Naive thymus-derived CD4-positive, alpha-beta T cell (primary cell): Measurements from ENCODE around the gene WNT7B. TPM values are rescaled to one million over a fixed set of nuclear protein-coding genes. Genes with fewer than 3 reads are reported as not detected.

Experiments used
- ATAC-seq: fragments of 150-1000 bp; cut with Tn5 transposase; 2 replicates; pipeline ENCODE4 v1.10.0; 2021; ENCODE audit warnings: mild to moderate bottlenecking, moderate library complexity
- CTCF ChIA-PET: fragments of 350-600 bp; sonication (Branson Sonifier 250); formaldehyde crosslinking; loops from one replicate; lab custom pipeline; 2021; ENCODE audit warnings: antibody characterized with exemption; lab: Charles Lee
- POLR2A ChIA-PET: fragments of 350-600 bp; sonication (Branson Sonifier 250); formaldehyde crosslinking; loops from one replicate; lab custom pipeline; 2021; ENCODE audit warnings: antibody characterized with exemption, inconsistent platforms; lab: Charles Lee
- DNase-seq, 9 donors: peaks; one replicate each; pipeline versions ENCODE4 v3.0.0 to v3.0.0-alpha.2; 2020 to 2022; ENCODE audit warnings: mixed read lengths in 1 of 9
- H3K27ac ChIP-seq: one replicate; pipeline ENCODE4 v1.7.0; 2013; ENCODE audit warnings: mild to moderate bottlenecking, low read depth, low read length, moderate library complexity
- H3K27me3 ChIP-seq, 2 donors: one replicate each; pipeline ENCODE4 v1.7.0; 2013; ENCODE audit warnings: low read length in 2 of 2, mild to moderate bottlenecking in 2 of 2, moderate library complexity in 2 of 2; ENCODE audit not compliant: control insufficient read depth in 2 of 2, insufficient read depth in 2 of 2
- H3K36me3 ChIP-seq, 3 experiments: 1 replicate in 2 of 3; 2 replicates in 1 of 3; pipeline ENCODE4 v1.7.0; 2013; ENCODE audit warnings: low read length in 3 of 3, mild to moderate bottlenecking in 3 of 3, moderate library complexity in 1 of 3; ENCODE audit not compliant: insufficient read depth in 3 of 3, control insufficient read depth in 2 of 3
- H3K4me1 ChIP-seq, 2 donors: one replicate each; pipeline ENCODE4 v1.7.0; 2013; ENCODE audit warnings: low read length in 2 of 2, mild to moderate bottlenecking in 2 of 2, moderate library complexity in 1 of 2; ENCODE audit not compliant: control insufficient read depth in 2 of 2, insufficient read depth in 2 of 2
- H3K4me3 ChIP-seq: 2 replicates; pipeline ENCODE4 v1.7.0; 2013; ENCODE audit warnings: mild to moderate bottlenecking, low read length
- H3K9me3 ChIP-seq, 3 experiments: 1 replicate in 2 of 3; 2 replicates in 1 of 3; pipeline ENCODE4 v1.7.0; 2013; ENCODE audit warnings: low read length in 3 of 3; ENCODE audit not compliant: control insufficient read depth in 2 of 3
- H3K27ac Mint-ChIP-seq, 9 donors: one replicate each; pipeline ENCODE4 v1.8.0; 2020 to 2022; ENCODE audit warnings: mixed read lengths in 9 of 9, mild to moderate bottlenecking in 8 of 9, moderate library complexity in 5 of 9, inconsistent platforms in 2 of 9
- H3K27me3 Mint-ChIP-seq, 5 donors: one replicate each; pipeline ENCODE4 v1.8.0; 2021 to 2022; ENCODE audit warnings: mixed read lengths in 5 of 5, mild to moderate bottlenecking in 1 of 5
- H3K36me3 Mint-ChIP-seq, 5 donors: one replicate each; pipeline ENCODE4 v1.8.0; 2020 to 2022; ENCODE audit warnings: mixed read lengths in 5 of 5, mild to moderate bottlenecking in 3 of 5, inconsistent platforms in 1 of 5
- H3K4me1 Mint-ChIP-seq, 7 donors: one replicate each; pipeline ENCODE4 v1.8.0; 2020 to 2022; ENCODE audit warnings: mixed read lengths in 7 of 7, mild to moderate bottlenecking in 3 of 7, inconsistent platforms in 1 of 7
- H3K4me3 Mint-ChIP-seq, 10 donors: one replicate each; pipeline ENCODE4 v1.8.0; 2020 to 2022; ENCODE audit warnings: mild to moderate bottlenecking in 10 of 10, mixed read lengths in 10 of 10, moderate library complexity in 6 of 10, inconsistent platforms in 2 of 10
- H3K9me3 Mint-ChIP-seq, 11 donors: one replicate each; pipeline ENCODE4 v1.8.0; 2020 to 2022; ENCODE audit warnings: mixed read lengths in 11 of 11, mild to moderate bottlenecking in 4 of 11, inconsistent platforms in 1 of 11, moderate library complexity in 1 of 11
- intact Hi-C, 2 donors: fragments of 100-400 bp; cut with micrococcal nuclease; formaldehyde crosslinking; loops; one replicate each; pipeline ENCODE4 v1.15.1; 2023
- polyA plus RNA-seq, 2 donors: library from polyadenylated mRNA; unstranded; fragments of 300-500 nt; fragmentation: Illumina TruSeq; gene quantifications; one replicate each; pipeline ENCODE4 v1.2.3, GENCODE V29; 2021
- total RNA-seq, 6 experiments: library from RNA in 5 of 6; stranded (reverse) in 5 of 6; gene quantifications; 1 replicate in 5 of 6; 2 replicates in 1 of 6; pipeline ENCODE4 v1.2.3 and lab custom pipeline; 2021 to 2026

Gene WNT7B
- total and polyA plus RNA-seq, 7 experiments from 2014 or later, result not detected

GRCh38 chr22:45915841-45916240 lies 61.1 kb downstream of the WNT7B start:
- ATAC-seq, result no peak
- H3K9me3 ChIP-seq, result no peaks in the 10 kb centered on the region
- H3K4me1 ChIP-seq, result no peaks in the 10 kb centered on the region
- H3K27ac ChIP-seq, result no peak overlapping the region
- no peaks in the 10 kb centered on the region for H3K36me3 ChIP-seq
- H3K36me3 Mint-ChIP-seq, result peaks cover 0 to 4% (median 0%) of the 10 kb centered on the region in 5 donors
- H3K4me3 ChIP-seq, result no peak overlapping the region
- no peak overlapping the region for H3K4me3 Mint-ChIP-seq
- POLR2A ChIA-PET, result no interaction called here
- H3K27me3 Mint-ChIP-seq, result peaks cover 0 to 17% (median 4%) of the 10 kb centered on the region in 5 donors
- intact Hi-C loops, result no loop called here
- CTCF ChIA-PET, result no interaction called here
- no peak overlapping the region for H3K27ac Mint-ChIP-seq
- H3K4me1 Mint-ChIP-seq, result peaks cover 0 to 13% (median 0%) of the 10 kb centered on the region in 7 donors
- H3K27me3 ChIP-seq, result no peaks in the 10 kb centered on the region
- H3K9me3 Mint-ChIP-seq, result peaks cover 0 to 7% (median 4%) of the 10 kb centered on the region in 11 donors
- no peak for DNase-seq

DNA sequence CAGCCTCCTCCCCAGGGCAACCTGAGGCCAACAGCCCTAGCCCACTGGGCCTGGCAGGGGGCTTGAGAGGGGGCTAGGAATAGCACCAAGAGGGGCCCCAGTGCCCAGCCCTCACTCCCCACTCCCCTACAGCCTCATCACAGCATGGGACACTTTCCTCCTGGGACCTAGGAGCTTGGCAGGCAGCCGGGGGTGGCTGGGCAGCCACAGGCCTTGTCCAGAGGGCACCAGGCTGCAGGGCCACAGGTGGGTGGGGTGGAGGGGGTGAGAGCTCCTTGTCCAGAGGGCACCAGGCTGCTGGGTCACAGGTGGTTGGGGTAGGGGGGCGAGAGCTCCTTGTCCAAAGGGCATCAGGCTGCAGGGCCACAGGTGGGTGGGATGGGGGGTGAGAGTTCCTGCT lies 61.8 kb downstream of the WNT7B start:
- ATAC-seq (no peak), DNase-seq (no peak)
- Mint-ChIP-seq H3K4me3 (no peak overlapping the region), H3K36me3 (peaks cover 0 to 4% (median 0%) of the 10 kb centered on the region in 5 donors), H3K27me3 (peaks cover 0 to 19% (median 4%) of the 10 kb centered on the region in 5 donors), H3K9me3 (peaks cover 0 to 7% (median 4%) of the 10 kb centered on the region in 11 donors), H3K4me1 (peaks cover 0 to 13% (median 0%) of the 10 kb centered on the region in 7 donors), H3K27ac (no peak overlapping the region)
- Histone ChIP-seq H3K36me3 (no peaks in the 10 kb centered on the region), H3K4me3 (no peak overlapping the region), H3K9me3 (no peaks in the 10 kb centered on the region), H3K27ac (no peak overlapping the region), H3K4me1 (no peaks in the 10 kb centered on the region), H3K27me3 (no peaks in the 10 kb centered on the region)
- ChIA-PET CTCF (no interaction called here), POLR2A (no interaction called here)
- intact Hi-C loops, result no loop called here

- H3K36me3 ChIP-seq, result no peaks in the 10 kb centered on the region
- ChIA-PET POLR2A (no interaction called here), CTCF (no interaction called here)
- no peaks in the 10 kb centered on the region for H3K4me1 ChIP-seq
- H3K27ac ChIP-seq, result no peak overlapping the region
- DNase-seq, result no peak
- no peaks in the 10 kb centered on the region for H3K9me3 ChIP-seq
- ATAC-seq, result no peak
- Mint-ChIP-seq H3K27me3 (peaks cover 0 to 20% (median 4%) of the 10 kb centered on the region in 5 donors), H3K4me3 (no peak overlapping the region), H3K9me3 (peaks cover 0 to 7% (median 4%) of the 10 kb centered on the region in 11 donors), H3K36me3 (peaks cover 0 to 4% (median 0%) of the 10 kb centered on the region in 5 donors), H3K27ac (no peak overlapping the region), H3K4me1 (peaks cover 0 to 13% (median 0%) of the 10 kb centered on the region in 7 donors)
- intact Hi-C loops, result no loop called here
- no peaks in the 10 kb centered on the region for H3K27me3 ChIP-seq
- H3K4me3 ChIP-seq, result no peak overlapping the region
Observed at GRCh38 chr22:45914309-45914708, 62.7 kb downstream of the WNT7B start.

GRCh38 chr22:45912910-45913309 lies 64.1 kb downstream of the WNT7B start:
- no peak for DNase-seq
- intact Hi-C loops, result no loop called here
- Mint-ChIP-seq H3K27ac (no peak overlapping the region), H3K9me3 (peaks cover 0 to 7% (median 4%) of the 10 kb centered on the region in 11 donors), H3K4me3 (no peak overlapping the region), H3K27me3 (peaks cover 0 to 19% (median 4%) of the 10 kb centered on the region in 5 donors), H3K36me3 (peaks cover 0 to 4% (median 0%) of the 10 kb centered on the region in 5 donors), H3K4me1 (peaks cover 0 to 13% (median 0%) of the 10 kb centered on the region in 7 donors)
- no peaks in the 10 kb centered on the region for H3K4me1 ChIP-seq
- ChIA-PET POLR2A (no interaction called here), CTCF (no interaction called here)
- no peak for ATAC-seq
- no peak overlapping the region for H3K27ac ChIP-seq
- no peaks in the 10 kb centered on the region for H3K36me3 ChIP-seq
- no peak overlapping the region for H3K4me3 ChIP-seq
- H3K9me3 ChIP-seq, result no peaks in the 10 kb centered on the region
- no peaks in the 10 kb centered on the region for H3K27me3 ChIP-seq

GRCh38 chr22:45911601-45912271 lies 65.2 kb downstream of the WNT7B start:
- ATAC-seq (peak; percentile 23), DNase-seq (no peak)
- intact Hi-C loops, result no loop called here
- Histone ChIP-seq H3K4me3 (no peak overlapping the region), H3K36me3 (no peaks in the 10 kb centered on the region), H3K4me1 (no peaks in the 10 kb centered on the region), H3K9me3 (no peaks in the 10 kb centered on the region), H3K27ac (no peak overlapping the region), H3K27me3 (no peaks in the 10 kb centered on the region)
- H3K4me1 Mint-ChIP-seq, result peaks cover 0 to 13% (median 0%) of the 10 kb centered on the region in 7 donors
- H3K4me3 Mint-ChIP-seq, result no peak overlapping the region
- ChIA-PET POLR2A (no interaction called here), CTCF (interaction anchor here (0.7 kb wide), 1 partner anchor 233 kb away, joined by 3 read pairs; no protein-coding TSS in a partner anchor)
- peaks cover 0 to 4% (median 0%) of the 10 kb centered on the region in 5 donors for H3K36me3 Mint-ChIP-seq
- H3K27ac Mint-ChIP-seq, result no peak overlapping the region
- H3K27me3 Mint-ChIP-seq, result peaks cover 0 to 14% (median 5%) of the 10 kb centered on the region in 5 donors
- peaks cover 0 to 7% (median 4%) of the 10 kb centered on the region in 11 donors for H3K9me3 Mint-ChIP-seq

DNA sequence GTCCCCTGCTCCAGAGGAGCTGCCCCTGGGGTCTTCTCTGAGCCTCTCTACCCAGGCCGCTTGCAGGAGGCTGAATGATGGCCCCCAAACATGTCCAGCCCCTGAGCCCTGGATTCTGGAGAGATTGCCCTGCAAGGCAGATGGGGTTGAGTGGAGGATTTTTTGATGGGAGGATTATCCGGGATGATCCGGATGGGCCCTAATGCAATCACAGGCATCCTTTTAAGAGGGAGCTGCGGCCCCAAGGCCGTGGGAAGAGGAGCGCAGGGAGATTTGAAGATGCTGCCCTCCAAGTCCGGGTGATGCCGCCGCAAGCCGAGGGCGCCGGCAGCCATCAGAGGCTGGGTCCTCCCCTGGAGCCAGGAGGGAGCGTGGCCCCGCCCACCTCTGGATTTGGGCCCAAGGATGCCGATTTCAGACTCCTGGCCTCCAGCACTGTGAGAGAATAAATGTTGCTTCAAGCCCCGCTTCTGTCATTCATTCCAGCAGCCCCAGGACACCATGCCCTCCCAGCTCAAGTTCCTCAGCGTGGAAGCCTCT lies 66.0 kb downstream of the WNT7B start:
- DNase-seq (no peak), ATAC-seq (no peak)
- Mint-ChIP-seq H3K4me1 (peaks cover 0 to 13% (median 0%) of the 10 kb centered on the region in 7 donors), H3K27me3 (peaks cover 0 to 14% (median 5%) of the 10 kb centered on the region in 5 donors), H3K27ac (no peak overlapping the region), H3K36me3 (peaks cover 0 to 4% (median 0%) of the 10 kb centered on the region in 5 donors), H3K4me3 (no peak overlapping the region), H3K9me3 (peaks cover 0 to 7% (median 4%) of the 10 kb centered on the region in 11 donors)
- Histone ChIP-seq H3K27me3 (no peaks in the 10 kb centered on the region), H3K36me3 (no peaks in the 10 kb centered on the region), H3K27ac (no peak overlapping the region), H3K4me3 (no peak overlapping the region), H3K9me3 (no peaks in the 10 kb centered on the region), H3K4me1 (no peaks in the 10 kb centered on the region)
- CTCF ChIA-PET, result interaction anchor here (0.7 kb wide), 1 partner anchor 233 kb away, joined by 3 read pairs; no protein-coding TSS in a partner anchor
- POLR2A ChIA-PET, result no interaction called here
- intact Hi-C loops, result no loop called here
